Measurements from ENCODE around the gene EDC3.
"Not testable (repeated sequence)": the region's sequence is repeated elsewhere in the genome, so short reads cannot be mapped to it uniquely, and the experiment has no call there.

DNA sequence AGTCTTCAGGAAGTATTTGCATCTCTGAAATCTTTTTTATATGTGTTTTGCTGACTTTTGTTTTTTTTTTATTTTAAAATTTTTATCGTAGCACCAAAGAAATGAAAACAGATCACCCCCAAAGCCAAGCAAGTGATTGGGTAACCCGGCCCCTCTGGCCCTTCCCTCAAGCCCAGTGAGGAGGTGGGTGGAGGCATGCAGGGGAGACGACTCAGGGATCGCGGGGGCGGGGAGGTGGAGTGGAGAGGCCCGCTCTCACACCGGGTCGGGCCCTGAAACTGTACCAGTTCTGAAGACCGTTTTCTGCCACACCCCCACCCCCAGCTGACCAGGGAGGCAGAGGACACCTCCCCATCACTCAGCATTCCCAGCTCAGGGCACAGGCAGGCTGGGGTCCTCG is 99.1 kb downstream of the EDC3 start:
- not testable (repeated sequence) for TF ChIP-seq POLR2A, EP300, CTCF, POLR2AphosphoS5 (IDR thresholded peaks at IDR 0.05)

Measured in sigmoid colon (tissue), 4 donors.